NT2/D1 (cell line): ENCODE results near the gene PKDCC.

Experiments used
- DNase-seq: peaks from one replicate; pipeline ENCODE4 v3.0.0-alpha.2; 2011; ENCODE audit warnings: low read depth, low spot score
- H3K27me3 ChIP-seq: 2 replicates; pipeline ENCODE4 v1.6.0; 2011; ENCODE audit warnings: mild to moderate bottlenecking; ENCODE audit not compliant: insufficient read length, insufficient read depth
- H3K36me3 ChIP-seq: 2 replicates; pipeline ENCODE4 v1.6.1; 2011; ENCODE audit warnings: mild to moderate bottlenecking, low read length, mixed read lengths; ENCODE audit not compliant: insufficient read depth, insufficient read length
- H3K4me1 ChIP-seq: 2 replicates; pipeline ENCODE4 v1.5.1; 2011; ENCODE audit not compliant: insufficient read depth, insufficient read length
- H3K4me3 ChIP-seq: 2 replicates; pipeline ENCODE4 v1.5.1; 2011; ENCODE audit warnings: low read depth; ENCODE audit not compliant: insufficient read length
- H3K9ac ChIP-seq: 2 replicates; pipeline ENCODE4 v1.6.0; 2011; ENCODE audit warnings: low read depth; ENCODE audit not compliant: insufficient read length
- H3K9me3 ChIP-seq: 2 replicates; pipeline ENCODE4 v1.5.1; 2011; ENCODE audit warnings: mild to moderate bottlenecking, low read length; ENCODE audit not compliant: insufficient read depth
- SUZ12 ChIP-seq: IDR thresholded peaks from 2 replicates; pipeline ENCODE4 v1.6.1; 2011; ENCODE audit not compliant: insufficient read length, insufficient read depth; ENCODE audit errors: extremely low read depth
- YY1 ChIP-seq: IDR thresholded peaks from 2 replicates; pipeline ENCODE4 v1.6.1; 2011; ENCODE audit not compliant: insufficient read length, insufficient read depth
- ZNF274 ChIP-seq: IDR thresholded peaks from 2 replicates; pipeline ENCODE4 v1.6.1; 2011; ENCODE audit warnings: mild to moderate bottlenecking, low read depth, low read length

PKDCC gene

DNA sequence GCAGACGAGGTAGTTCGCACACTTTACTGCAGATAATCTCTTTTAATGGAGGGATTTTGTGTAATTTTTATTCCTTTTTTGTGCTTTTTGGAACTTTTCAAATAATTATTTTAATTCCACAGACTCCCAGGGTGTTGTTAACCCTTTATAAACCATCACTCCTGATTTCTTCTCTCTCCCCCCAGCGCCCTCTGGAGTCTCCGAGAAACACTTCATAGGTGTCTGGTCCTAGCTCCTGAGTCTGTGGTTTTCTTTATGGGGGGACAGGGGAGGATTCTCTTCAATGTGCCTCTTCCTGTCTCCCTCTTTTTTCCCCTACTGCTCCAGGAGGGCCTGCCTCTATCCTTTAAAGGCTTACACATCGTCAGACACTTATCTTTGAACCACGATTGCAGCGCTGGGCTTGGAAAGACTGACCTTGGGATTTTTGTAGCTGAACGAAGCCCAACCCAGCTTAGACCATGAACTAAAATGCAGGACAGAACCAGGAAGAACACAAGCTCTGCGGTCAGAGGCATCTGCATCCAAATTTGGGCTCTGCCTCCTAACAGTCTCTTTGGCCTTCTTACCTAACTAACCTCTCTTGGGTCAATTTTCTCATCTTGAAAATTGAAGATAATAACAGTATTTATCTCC is 7.1 kb upstream of the PKDCC start:
- no peaks in the 10 kb centered on the region for H3K9me3 ChIP-seq
- no peak for DNase-seq
- no peaks in the 10 kb centered on the region for H3K27me3 ChIP-seq
- TF ChIP-seq ZNF274 (no peak), SUZ12 (no peak), YY1 (no peak)
- no peak overlapping the region for H3K9ac ChIP-seq
- no peak overlapping the region for H3K4me3 ChIP-seq
- no peaks in the 10 kb centered on the region for H3K36me3 ChIP-seq
- H3K4me1 ChIP-seq, result peaks cover 7% of the 10 kb centered on the region

DNA sequence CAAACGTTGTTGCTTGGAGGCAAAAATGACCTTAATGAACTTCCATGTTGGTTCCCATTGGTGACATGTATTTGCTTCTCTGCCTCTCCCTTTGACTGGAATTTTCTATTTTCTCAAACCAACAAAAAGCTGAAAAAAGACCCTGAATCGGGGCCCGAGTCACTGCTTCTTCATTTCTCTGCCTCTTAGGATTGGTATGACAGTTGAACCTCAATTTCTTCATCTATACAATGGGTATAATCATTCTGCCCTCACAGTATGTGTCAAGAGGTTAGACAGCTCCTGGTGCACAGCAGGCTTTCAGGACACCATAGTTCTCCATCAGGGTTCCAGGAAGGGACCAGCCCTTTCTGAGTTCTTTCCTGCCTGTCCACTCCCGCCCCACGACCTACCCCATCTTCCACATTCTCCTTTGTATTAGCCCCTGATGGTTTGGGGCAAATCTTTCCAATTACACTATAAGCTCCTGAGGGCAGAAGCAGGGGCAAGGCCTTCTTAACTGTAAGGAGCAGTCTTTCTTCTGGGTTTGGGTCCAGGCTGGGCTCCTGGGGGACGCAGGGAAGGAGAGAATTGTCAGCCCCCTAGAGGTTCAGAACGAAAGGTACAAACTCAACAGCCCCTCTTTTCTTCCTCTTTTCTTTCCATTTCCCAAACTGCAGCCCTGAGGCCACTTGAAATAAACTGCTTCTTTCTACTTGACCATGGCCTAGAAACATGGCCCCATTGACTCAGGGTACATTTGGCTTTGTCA is 6.3 kb upstream of the PKDCC start:
- TF ChIP-seq SUZ12 (no peak), YY1 (no peak), ZNF274 (no peak)

GRCh38 chr2:42042631-42043355 is 5.0 kb upstream of the PKDCC start:
- Histone ChIP-seq H3K9me3 (no peaks in the 10 kb centered on the region), H3K9ac (no peak overlapping the region), H3K4me1 (peaks cover 13% of the 10 kb centered on the region), H3K27me3 (no peaks in the 10 kb centered on the region), H3K36me3 (no peaks in the 10 kb centered on the region), H3K4me3 (no peak overlapping the region)
- DNase-seq, result no peak
- no peak for TF ChIP-seq YY1
- TF ChIP-seq SUZ12, result no peak
- TF ChIP-seq ZNF274, result no peak

More for the DNA sequence above, 6.3 kb upstream of the PKDCC start:
- peaks cover 13% of the 10 kb centered on the region for H3K4me1 ChIP-seq
- H3K27me3 ChIP-seq, result no peaks in the 10 kb centered on the region
- H3K9me3 ChIP-seq, result no peaks in the 10 kb centered on the region
- no peak overlapping the region for H3K9ac ChIP-seq
- H3K36me3 ChIP-seq, result no peaks in the 10 kb centered on the region
- no peak overlapping the region for H3K4me3 ChIP-seq
- no peak for DNase-seq

DNA sequence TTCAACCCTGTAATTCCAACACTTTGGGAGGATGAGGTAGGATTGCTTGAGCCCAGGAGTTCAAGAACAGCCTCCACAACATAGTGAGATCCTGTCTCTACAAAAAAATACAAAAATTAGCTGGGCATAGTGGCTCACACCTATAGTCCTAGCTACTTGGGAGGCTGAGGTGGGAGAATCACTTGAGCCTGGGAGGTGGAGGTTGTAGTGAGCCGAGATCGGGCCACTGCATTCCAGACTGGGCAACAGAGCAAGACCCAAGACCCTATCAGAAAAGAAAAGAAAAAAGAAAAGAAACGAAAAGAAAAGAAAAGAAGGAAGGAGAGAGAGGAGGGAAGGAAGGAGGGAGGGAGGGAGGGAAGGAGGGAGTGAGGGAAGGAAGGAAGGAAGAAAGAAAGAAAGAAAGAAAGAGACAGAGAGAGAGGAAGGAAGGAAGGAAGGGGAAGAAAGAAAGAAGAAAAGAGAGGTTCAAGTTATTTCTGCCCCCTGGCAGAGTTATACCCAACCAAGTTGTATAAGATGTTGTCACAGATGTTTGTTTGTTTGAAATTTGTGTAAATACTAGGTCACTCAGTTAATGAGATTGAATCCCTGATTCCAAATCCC is 3.9 kb upstream of the PKDCC start:
- Histone ChIP-seq H3K36me3 (no peaks in the 10 kb centered on the region), H3K9ac (no peak overlapping the region), H3K9me3 (no peaks in the 10 kb centered on the region), H3K27me3 (no peaks in the 10 kb centered on the region), H3K4me1 (peaks cover 13% of the 10 kb centered on the region), H3K4me3 (no peak overlapping the region)
- TF ChIP-seq SUZ12 (no peak), ZNF274 (no peak), YY1 (no peak)
- DNase-seq, result no peak

DNA sequence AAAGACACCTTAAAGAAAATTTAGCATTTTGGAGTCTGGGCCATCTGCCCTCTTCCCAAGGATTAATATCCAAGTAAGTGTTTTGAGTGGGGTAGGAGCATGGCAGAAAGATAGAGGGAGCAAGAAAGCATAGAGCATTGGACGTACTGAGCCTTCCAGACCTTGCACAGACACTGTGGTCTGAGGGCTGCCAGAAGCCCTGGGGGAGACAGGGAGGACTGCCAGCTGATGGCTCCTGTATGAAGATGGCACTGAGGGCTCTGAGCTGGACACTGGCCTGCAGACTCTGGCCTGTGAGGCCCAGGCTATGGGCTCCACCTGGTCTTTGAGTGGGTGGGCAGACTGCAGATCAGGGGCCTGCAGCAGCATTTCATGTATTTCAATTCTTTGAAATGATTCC is 2.9 kb upstream of the PKDCC start:
- DNase-seq, result no peak
- no peaks in the 10 kb centered on the region for H3K27me3 ChIP-seq
- peaks cover 13% of the 10 kb centered on the region for H3K4me1 ChIP-seq
- H3K4me3 ChIP-seq, result no peak overlapping the region
- H3K9ac ChIP-seq, result peak overlapping the region; percentile 50
- TF ChIP-seq YY1, result no peak
- no peak for TF ChIP-seq SUZ12
- no peak for TF ChIP-seq ZNF274
- H3K36me3 ChIP-seq, result peaks cover 7% of the 10 kb centered on the region
- H3K9me3 ChIP-seq, result no peaks in the 10 kb centered on the region

DNA sequence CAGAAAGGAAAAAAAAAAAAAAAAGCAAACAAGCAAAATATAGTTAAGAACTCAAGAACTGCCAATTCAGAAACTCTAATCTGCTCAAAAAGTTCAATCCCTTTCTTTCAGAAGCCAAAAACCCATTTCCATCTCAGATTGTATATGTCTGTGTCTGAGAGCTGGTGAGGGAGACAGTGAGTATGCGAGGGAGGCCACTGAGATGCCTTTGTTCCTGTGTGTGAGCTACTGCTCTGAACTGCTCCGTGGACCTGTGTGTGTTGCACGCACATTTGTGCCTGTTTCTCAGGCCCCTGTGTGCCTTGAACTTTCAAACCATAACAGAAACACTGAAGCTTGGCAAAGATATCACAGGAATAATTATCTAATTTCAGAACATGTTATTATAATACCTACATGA is 2.5 kb upstream of the PKDCC start:
- Histone ChIP-seq H3K9ac (no peak overlapping the region), H3K4me1 (peaks cover 13% of the 10 kb centered on the region), H3K9me3 (no peaks in the 10 kb centered on the region), H3K4me3 (no peak overlapping the region), H3K36me3 (peaks cover 7% of the 10 kb centered on the region), H3K27me3 (no peaks in the 10 kb centered on the region)
- no peak for DNase-seq
- TF ChIP-seq SUZ12, result no peak
- no peak for TF ChIP-seq YY1
- no peak for TF ChIP-seq ZNF274
